IPS DF 19.7 (cell line): ENCODE measurements around the gene RXFP4.

Source experiments
- DNase-seq: peaks from one replicate; pipeline ENCODE4 v3.0.0-alpha.2; 2013; ENCODE audit warnings: low read depth, low spot score

The RXFP4 gene

GRCh38 chr1:155960081-155960745 is 18.8 kb downstream of the RXFP4 start:
- no peak for DNase-seq

GRCh38 chr1:155961937-155962336 is 20.5 kb downstream of the RXFP4 start:
- no peak for DNase-seq

GRCh38 chr1:155962599-155963211 is 21.3 kb downstream of the RXFP4 start:
- no peak for DNase-seq

- no peak for DNase-seq
Observed at GRCh38 chr1:155964193-155964592, 22.8 kb downstream of the RXFP4 start.

- DNase-seq: no peak
Observed at GRCh38 chr1:155966135-155966534, 24.7 kb downstream of the RXFP4 start.

GRCh38 chr1:155966750-155967149 is 25.3 kb downstream of the RXFP4 start:
- no peak for DNase-seq

GRCh38 chr1:155967341-155968050 is 26.1 kb downstream of the RXFP4 start:
- no peak for DNase-seq

- no peak for DNase-seq
Observed at GRCh38 chr1:155968051-155968400, 26.6 kb downstream of the RXFP4 start.

- no peak for DNase-seq
Observed at GRCh38 chr1:155968670-155969069, 27.2 kb downstream of the RXFP4 start.

GRCh38 chr1:155969377-155969791 is 27.9 kb downstream of the RXFP4 start:
- DNase-seq: no peak

- no peak for DNase-seq
Observed at GRCh38 chr1:155970531-155971167, 29.2 kb downstream of the RXFP4 start.

GRCh38 chr1:155971910-155972809 is 30.7 kb downstream of the RXFP4 start:
- DNase-seq: no peak

GRCh38 chr1:155973723-155974122 is 32.3 kb downstream of the RXFP4 start:
- no peak for DNase-seq

GRCh38 chr1:155974208-155975115 is 33.0 kb downstream of the RXFP4 start:
- DNase-seq: no peak

GRCh38 chr1:155975375-155976061 is 34.1 kb downstream of the RXFP4 start:
- DNase-seq: no peak

- DNase-seq: no peak
Observed at GRCh38 chr1:155976062-155976912, 34.8 kb downstream of the RXFP4 start.

GRCh38 chr1:155976913-155977689 is 35.7 kb downstream of the RXFP4 start:
- no peak for DNase-seq

GRCh38 chr1:155977690-155978324 is 36.4 kb downstream of the RXFP4 start:
- DNase-seq: no peak
